ENCODE results near the gene SURF2.
"Not testable (repeated sequence)": the region's sequence is repeated elsewhere in the genome, so short reads cannot be mapped to it uniquely, and the experiment has no call there.

Gene SURF2

DNA sequence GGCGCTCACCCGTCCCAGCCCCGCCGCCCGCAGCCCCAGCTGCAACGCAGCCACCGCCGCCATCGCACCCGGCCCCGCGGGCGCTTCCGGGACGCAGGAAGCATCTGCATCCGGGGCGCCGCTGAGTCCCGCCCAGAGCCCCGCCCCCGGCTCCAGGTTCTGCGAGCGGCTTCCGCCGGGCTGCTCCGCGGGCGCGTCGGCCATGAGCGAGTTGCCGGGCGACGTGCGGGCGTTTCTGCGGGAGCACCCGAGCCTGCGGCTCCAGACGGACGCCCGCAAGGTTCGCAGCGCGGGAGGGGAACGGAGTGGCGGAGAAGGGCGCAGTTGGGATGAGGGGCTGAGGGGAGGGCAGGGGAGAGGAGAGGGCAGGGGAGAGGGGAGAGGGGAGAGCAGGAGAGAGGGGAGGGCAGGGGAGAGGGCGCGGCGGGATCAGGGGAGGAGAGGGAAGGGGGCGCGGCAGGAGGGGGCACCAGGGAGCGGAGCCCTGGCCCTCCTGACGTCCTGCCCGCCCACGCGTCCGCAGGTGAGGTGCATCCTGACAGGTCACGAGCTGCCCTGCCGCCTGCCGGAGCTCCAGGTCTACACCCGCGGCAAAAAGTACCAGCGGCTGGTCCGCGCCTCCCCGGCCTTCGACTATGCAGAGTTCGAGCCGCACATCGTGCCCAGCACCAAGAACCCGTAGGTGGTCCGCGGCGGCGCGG is at the start of gene SURF2, which contains the start of gene SURF1:
Gene SURF2 (plus strand): TSS at position 160 of the 701 bp plus-strand sequence. CDS start 43 bp downstream, at position 203.
Gene SURF1 (minus strand): TSS at position 97 of the 701 bp plus-strand sequence. CDS start 34 bp downstream, at position 63.
- DNase-seq (ENCODE audit: low read depth in 4 of 4, low spot score in 1 of 4): peak; percentile 82 to 92 (median 87)

DNA sequence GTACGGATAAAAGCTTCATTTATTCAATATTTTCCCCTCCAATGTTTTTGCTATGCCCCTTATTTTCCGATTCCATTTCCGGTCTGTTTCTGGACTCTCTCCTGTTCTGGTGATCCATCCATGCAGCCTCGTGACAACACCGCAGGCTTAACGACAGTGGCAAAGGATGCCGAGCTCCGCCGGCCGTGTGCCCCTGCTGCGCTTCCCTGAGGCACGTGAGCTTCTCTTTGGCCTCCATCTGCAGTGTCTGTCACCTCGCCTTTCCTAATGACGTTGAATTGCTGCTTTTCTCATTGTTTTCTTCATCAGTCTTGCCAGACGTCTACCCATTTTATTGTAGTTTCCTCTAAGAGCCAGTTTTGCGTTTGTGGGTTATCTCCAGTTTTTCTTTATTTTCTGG is 49.0 kb upstream of the SURF2 start:
- DNase-seq (ENCODE audit: low read depth in 4 of 4, low spot score in 1 of 4): no peak

- no peak for DNase-seq (ENCODE audit: low read depth in 4 of 4, low spot score in 1 of 4)
These were observed 46.7 kb upstream of the SURF2 start for GRCh38 chr9:133309608-133310007.

DNA sequence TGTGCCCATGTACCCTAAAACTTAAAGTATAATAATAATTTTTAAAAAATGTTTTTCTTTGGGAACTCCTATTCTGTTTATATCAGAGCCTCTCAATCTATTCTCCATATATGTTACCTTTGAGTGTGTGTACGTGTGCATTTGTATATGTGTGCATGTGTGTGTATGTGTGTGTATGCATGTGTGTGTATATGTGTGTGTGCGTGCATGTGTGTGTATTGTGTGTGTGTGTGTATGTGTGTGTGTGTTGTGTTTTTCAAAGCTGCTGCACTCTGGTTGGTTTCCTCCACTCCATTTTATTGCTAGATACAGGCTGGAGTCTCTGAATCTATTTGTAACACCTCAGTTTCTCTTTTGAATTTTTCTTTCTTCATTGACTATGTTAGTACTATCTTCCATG is 40.4 kb upstream of the SURF2 start:
- DNase-seq (ENCODE audit: low read depth in 4 of 4, low spot score in 1 of 4): no peak

DNA sequence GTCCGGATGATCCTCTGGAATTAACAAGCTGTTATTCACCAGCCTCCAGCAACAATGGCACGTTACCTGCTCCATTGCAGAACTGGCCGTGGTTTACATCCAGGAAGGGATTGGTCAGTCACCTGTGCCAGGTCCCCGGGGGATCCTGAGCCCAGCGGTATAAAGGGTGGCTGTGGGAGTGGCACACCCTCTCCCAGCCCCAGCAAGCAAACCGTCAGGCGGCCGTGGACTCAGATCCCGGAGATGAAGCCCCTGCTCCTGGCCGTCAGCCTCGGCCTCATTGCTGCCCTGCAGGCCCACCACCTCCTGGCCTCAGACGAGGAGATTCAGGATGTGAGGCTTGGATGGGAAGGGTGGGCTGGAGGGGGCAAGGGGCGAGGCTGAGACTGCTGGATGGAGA is 38.8 kb upstream of the SURF2 start:
- not testable (repeated sequence) for DNase-seq (ENCODE audit: low read depth in 4 of 4, low spot score in 1 of 4)

DNA sequence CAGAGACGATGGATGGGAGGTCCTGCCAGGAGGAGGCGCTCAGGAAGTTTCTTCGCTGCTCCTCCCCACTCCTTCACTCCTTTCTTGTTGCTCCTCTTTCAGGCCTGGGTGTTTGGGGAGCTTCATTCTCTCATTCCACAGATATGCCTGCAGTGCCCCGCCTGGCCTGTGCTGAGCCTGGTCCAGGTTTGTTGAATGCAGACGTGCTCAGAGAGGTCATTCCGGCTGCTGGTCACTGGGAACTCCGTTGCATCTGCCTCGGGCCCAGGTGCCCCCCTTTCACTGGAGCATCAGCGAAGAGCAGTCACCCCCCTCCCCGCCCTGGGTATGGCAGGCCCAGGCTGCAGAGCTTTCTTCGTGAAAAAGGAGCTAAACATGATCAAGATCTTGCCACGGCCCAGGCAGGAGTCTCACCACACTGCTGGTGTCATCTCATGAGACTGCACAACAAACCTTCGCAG is 35.9 kb upstream of the SURF2 start:
- DNase-seq (ENCODE audit: low read depth in 4 of 4, low spot score in 1 of 4): no peak

- DNase-seq (ENCODE audit: low read depth in 4 of 4, low spot score in 1 of 4): no peak
These were observed 34.9 kb upstream of the SURF2 start for GRCh38 chr9:133321411-133321935.

DNA sequence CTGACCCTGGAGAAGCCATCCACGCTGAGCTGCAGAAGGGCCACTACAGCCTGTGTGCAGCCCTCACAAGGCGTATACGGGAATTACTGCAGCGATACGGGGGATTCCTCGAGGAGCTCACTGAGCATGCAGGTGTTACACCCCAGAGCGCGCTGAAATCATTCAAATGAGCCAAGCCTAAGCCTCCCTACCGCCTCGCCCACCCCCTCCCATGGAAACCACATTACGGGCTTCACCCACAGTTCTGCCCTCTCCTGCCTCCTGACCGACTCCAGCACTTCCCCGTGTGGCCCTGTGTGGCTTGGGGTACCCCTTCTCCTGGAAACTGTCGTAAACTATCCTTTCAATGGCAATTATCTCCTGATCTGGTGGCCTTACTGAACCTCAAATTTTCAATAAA is 33.6 kb upstream of the SURF2 start:
- no peak for DNase-seq (ENCODE audit: low read depth in 4 of 4, low spot score in 1 of 4)

GRCh38 chr9:133323211-133323610 is 33.1 kb upstream of the SURF2 start:
- DNase-seq (ENCODE audit: low read depth in 4 of 4, low spot score in 1 of 4): no peak

DNA sequence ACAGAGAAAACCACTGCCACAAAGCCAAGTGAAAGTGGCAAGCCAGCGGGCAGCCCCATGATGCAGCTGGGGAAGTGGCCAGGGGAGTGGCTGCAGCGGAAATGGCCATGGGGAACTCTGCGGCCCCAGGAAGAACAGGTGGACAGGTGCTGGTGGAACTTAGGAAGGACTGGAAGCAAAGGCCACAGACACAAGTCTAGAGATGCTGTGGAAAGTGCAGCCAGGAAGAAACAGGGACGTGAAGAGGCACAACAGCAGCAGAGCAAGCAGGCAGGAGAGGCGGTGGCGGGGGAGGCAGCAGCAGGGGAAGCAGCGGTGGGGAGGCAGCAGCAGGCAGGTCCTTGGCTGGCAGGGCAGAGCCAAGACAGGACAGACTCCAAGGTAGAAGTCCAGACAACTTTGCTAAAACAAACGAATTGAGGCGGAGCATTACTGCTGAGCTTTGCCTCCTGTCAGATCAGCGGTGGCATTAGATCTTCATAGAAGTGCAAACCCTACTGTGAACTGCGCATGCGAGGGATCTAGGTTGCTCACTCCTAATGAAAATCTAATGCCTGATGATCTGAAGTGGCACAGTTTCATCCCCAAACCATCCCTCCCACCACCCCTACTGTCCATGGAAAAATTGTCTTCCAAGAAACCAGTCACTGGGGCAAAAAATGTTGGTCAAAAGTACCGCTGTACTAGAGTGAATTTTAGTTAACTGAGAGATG is 32.2 kb upstream of the SURF2 start:
- no peak for DNase-seq (ENCODE audit: low read depth in 4 of 4, low spot score in 1 of 4)

DNA sequence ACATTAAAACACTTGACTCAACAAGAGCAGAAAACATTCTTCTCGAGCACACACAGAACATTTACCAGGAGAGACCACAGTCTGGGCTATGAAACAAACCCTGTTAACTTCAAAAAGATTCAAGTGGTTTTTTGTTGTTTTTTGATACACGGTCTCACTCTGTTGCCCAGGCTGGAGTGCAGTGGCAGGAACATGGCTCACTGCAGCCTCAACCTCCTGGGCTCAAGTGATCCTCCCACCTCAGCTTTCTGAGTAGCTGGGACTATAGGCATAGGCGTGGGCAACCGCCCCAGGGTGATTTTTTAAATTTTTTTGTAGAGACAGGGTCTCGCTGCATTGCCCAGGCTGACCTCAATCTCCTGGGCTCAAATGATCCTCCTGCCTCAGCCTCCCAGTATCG is 29.3 kb upstream of the SURF2 start:
- DNase-seq (ENCODE audit: low read depth in 4 of 4, low spot score in 1 of 4): not testable (repeated sequence)

DNA sequence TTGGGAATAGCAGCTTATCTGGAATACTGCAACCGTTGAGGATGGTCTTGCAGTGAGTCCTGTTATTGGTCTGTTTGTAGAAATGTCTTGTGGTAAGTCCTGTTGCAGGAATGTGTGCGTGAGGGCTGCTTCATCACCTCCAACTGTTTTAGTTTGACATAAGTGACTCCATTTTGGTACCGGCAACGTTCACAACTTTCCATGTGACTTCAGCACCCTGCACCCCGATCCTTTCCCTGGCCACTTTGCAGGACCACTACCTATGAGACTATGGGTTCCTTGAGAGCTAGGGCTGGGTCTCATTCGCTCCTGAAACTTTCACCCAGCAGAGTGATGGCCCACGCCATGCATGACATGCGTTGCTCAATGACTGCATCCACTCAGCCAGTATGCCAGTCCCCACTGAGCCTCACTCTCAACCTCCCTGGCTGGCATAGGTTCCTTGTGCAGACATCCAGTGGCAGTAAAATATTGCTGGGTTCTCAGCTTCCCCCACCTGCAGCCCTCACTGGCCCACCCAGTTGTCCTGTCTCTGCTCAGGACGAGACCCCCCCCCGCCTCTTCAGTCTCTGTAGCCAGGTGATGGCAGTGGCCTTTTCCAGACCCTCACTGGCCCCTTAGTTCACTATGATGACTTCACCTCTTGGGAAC is 28.4 kb upstream of the SURF2 start:
- DNase-seq (ENCODE audit: low read depth in 4 of 4, low spot score in 1 of 4): no peak

DNA sequence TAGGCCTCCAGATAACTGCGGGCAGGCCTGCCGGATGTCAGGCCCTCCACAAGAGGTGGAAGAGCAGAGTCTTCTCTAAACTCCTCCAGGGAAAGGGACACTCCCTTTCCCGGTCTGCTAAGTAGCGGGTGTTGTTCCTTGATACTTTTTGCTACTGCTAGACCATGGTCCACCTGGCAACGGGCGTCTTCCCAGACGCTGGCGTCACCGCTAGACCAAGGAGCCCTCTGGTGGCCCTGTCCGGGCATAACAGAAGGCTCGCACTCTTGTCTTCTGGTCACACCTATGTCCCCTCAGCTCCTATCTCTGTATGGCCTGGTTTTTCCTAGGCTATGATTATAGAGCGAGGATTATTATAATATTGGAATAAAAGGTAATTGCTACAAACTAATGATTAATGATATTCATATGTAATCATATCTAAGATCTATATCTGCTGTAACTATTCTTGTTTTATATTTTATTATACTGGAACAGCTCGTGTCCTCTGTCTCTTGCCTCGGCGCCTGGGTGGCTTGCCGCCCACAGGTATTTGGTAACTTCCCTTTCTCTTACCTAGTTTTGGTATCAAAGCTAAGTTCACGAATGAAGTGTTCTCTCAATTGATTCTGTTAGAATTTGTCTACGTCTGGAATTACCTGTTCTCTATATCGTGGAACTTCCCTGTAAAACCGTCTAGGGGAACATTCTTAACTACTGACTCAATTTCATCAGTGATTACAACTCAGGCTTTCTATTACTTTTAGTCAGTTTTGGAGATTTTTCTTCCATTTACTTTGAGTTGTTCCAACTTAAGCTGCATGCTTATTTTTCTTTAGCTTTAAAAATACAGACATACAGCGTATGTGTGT is 26.8 kb upstream of the SURF2 start:
- not testable (repeated sequence) for DNase-seq (ENCODE audit: low read depth in 4 of 4, low spot score in 1 of 4)

- DNase-seq (ENCODE audit: low read depth in 4 of 4, low spot score in 1 of 4): no peak
These were observed 25.1 kb upstream of the SURF2 start for GRCh38 chr9:133331221-133331620.

DNA sequence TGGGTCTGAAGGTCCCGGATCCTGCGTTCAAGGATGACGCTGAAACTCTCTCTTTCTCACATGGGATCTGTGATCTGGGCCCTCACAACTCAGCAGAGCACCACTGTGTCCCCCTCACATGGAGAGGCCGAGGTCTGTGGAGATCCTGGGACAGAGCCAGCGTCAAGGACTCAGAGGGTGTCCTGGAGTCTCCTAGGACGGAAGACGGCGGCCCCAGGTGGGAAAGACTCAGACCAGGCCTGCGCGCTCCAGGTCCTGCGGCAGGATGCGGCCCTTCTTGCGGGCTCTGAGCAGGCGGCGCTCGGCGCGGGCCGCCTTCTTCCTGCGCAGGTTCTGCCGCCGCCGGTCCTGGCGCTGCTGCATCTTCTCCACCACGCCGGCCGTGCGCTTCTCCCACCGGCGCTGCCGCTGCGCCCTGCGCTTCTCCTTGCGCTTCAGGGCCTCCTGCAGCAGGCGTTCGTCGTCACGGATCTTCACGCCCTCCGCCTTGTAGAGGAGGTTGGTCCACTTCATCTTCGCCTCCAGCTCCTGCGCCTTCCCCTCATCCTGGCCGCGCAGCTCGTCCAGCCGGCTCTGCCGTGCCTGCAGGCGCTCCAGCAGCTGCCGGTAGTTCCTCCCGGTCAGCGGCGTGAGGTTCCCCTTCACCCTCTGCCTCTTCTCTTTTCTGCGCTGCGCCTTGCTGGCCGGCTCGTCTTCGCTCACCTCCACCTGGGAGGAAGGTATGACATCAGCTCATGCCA is 24.5 kb upstream of the SURF2 start:
- no peak for DNase-seq (ENCODE audit: low read depth in 4 of 4, low spot score in 1 of 4)

- no peak for DNase-seq (ENCODE audit: low read depth in 4 of 4, low spot score in 1 of 4)
These were observed 24.0 kb upstream of the SURF2 start for GRCh38 chr9:133332381-133332730.

DNA sequence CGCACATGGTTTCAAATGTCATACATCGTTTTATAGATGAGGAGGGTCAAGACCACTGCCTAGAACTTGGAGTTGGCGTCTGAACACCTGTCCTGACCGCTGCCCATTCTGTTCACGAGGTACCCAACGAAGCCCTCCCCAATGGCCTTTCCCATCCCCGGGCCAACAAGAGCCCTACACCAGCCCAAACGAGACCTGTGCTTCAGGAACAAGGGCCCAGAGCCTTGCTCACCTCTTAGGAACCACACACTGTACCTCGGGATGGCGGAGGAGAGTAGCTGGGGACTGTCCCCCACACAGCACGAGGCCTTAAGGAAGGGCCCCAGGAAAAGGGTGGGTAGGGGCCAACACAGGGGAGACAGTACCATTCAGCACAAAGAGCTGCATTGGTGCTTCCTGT is 23.3 kb upstream of the SURF2 start:
- DNase-seq (ENCODE audit: low read depth in 4 of 4, low spot score in 1 of 4): no peak

DNA sequence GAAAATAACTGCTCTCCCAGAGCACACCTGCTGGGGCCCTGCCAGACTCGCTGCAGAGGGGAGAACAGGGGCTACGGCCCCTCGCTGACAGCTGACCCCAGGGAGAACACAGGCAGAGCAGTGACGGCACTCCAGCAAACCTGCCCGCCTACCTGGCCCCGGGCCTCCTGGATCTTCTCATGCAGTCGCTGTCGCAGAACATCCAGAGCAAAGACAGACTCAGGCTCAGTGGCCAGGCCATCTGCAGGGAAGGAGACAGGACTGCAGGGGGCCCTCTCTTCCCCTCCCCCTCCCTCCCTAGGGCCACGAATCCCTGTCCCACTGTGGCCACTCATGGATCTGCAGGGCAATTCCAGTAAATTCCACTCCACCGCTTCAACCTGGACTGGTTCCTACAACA is 22.8 kb upstream of the SURF2 start:
- DNase-seq (ENCODE audit: low read depth in 4 of 4, low spot score in 1 of 4): no peak

- no peak for DNase-seq (ENCODE audit: low read depth in 4 of 4, low spot score in 1 of 4)
These were observed 22.2 kb upstream of the SURF2 start for GRCh38 chr9:133334161-133334560.

GRCh38 chr9:133334888-133335287 is 21.5 kb upstream of the SURF2 start:
- not testable (repeated sequence) for DNase-seq (ENCODE audit: low read depth in 4 of 4, low spot score in 1 of 4)

Measured in stimulated activated CD4-positive, alpha-beta T cell treated with anti-CD3 and anti-CD28 coated beads, Interleukin-1b, Interleukin-23, amount 100 ng/mL, for 24 hours (primary cell).